Occipital lobe (tissue), 2 donors: ENCODE results near the gene FCHSD2. TPM values are rescaled to one million over a fixed set of nuclear protein-coding genes. Genes with fewer than 3 reads are reported as not detected.
"Not testable (repeated sequence)": the region's sequence is repeated elsewhere in the genome, so short reads cannot be mapped to it uniquely, and the experiment has no call there.

ENCODE experiments used
- DNase-seq: peaks from one replicate; lab custom pipeline; 2025; lab: John Stamatoyannopoulos, UW
- total RNA-seq: library from RNA; depleted of rRNA; stranded (reverse); fragments of >200 nt; gene quantifications from one replicate; pipeline ENCODE4 v1.2.3, GENCODE V29; 2014

Gene FCHSD2
- total RNA-seq, 1 donor from 2014 or later: 46.6 TPM

DNA sequence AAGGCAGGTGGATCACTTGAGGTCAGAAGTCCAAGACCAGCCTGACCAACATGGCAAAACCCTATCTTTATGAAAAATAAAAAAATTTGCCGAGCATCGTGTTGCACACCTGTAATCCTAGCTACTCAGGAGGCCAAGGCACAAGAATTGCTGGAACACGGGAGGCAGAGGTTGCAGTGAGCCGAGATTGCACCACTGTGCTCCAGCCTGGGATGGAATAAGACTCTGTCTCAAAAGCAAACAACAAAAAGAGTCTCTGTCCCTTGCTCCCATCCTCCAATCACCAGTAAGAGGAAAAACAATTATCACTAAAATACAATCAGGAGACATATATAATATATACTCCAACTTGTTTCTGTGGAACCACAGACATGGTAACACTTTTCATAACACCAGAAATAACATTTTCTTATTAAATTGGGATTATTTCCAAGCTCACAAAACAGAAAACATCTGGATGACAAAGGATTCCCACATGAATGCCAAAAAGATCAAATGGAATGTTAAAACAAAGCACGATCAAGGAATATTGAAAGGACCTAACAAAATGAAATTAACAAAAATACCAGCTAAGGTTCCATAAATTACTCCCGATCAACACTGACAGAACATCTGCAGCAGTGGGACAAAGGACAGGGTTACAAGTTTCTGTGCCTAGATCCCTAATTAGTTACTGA lies 15.2 kb downstream of the FCHSD2 start:
- DNase-seq: no peak

DNA sequence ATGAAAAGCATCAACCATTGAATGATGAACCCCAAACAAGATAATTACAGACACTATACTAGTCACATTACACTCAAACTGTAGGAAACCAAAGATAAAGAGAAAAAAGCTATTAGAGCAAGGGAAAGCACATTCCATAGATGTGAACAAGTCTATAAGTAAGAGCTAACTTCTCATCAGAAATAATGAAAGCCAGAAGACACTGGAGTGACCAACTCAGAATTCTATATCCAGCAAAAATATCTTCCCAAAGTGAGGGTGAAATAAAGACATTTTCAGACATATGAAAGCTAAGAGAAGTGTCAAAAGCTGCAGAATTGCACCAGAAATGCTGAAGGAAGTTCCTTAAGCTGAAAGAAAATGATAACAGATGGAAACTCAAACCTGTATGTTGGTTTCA lies 17.3 kb downstream of the FCHSD2 start:
- no peak for DNase-seq

DNA sequence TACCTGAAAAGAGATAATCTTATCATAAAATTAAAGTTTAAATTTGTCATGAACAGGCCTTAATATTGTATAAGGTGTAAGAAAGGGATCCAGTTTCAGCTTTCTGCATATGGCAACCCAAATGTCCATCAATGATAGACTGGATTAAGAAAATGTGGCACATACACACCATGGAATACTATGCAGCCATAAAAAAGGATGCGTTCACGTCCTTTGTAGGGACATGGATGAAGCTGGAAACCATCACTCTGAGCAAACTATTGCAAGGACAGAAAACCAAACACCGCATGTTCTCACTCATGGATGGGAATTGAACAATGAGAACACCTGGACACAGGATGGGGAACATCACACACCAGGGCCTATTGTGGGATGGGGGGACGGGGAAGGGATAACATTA lies 18.2 kb downstream of the FCHSD2 start:
- DNase-seq: not testable (repeated sequence)

DNA sequence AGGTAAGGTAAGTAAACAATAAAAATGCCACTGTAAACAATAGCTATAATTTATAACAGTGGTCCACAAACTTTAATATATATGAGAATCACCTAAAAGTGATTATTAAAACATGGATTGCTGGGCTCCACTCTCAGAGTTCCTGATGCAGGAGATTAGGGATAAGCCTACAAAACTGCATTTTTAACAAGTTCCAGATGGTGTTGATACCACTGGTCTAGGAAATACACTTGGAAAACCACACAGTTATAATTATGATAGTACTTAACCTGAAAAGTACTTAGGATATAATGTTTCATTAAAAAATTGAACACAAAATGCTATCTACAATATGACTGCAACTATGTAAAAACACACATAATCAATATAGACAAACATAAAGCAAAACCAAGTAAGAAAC lies 20.4 kb downstream of the FCHSD2 start:
- DNase-seq: no peak

DNA sequence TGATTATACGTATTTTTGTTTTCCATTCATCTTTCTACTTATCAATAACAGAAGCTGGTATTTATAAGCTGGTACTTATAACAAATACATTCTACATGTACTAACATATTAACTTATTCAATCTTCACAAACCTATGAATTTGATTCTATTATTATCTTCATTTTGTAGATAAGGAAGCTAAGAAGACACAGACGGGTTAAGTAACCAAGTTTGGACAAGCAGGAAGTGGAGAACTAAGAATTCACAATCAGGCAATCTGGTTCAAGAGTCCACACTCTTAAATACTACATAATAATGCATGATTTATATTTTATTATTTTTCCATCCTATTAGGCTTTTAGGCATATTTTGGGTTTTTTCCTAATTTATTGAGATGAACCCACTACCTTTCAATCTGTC lies 25.0 kb downstream of the FCHSD2 start:
- no peak for DNase-seq

DNA sequence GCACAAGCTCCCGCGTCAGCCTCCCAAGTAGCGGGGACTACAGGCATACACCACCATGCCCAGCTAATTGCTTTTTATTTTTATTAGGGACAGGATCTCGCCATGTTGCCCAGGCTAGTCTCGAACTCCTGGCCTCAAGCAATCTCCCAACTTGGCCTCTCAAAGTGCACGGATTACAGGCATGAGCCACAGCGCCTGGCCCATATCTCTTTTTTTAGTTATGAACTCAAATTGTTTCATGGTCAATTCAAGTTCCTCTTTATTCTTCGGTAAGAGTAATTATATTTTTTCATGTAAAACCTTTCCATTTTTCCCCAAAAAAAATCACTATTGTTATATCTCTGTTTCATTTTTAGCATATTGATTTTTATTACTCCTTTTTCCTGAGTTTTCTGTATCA lies 25.5 kb downstream of the FCHSD2 start:
- DNase-seq: no peak

DNA sequence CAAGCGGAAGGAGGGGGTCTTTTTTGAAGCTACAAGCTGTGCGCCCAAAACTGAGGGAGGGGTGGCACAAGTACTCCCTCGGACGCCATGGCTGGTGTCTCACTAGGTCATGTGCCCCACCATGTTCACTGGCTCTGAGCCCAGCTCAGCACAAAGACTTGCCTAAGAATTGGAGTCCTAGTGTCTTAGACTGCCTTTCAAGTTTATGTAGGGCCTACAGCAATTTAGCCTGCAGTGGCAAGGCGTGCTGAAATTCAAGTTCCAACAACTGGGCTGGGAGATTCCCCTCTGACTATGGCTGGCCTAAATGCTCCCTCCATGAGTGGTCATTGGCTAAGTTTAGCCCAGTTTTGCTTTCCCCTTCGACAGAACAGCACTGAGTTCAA lies 27.3 kb downstream of the FCHSD2 start:
- no peak for DNase-seq

DNA sequence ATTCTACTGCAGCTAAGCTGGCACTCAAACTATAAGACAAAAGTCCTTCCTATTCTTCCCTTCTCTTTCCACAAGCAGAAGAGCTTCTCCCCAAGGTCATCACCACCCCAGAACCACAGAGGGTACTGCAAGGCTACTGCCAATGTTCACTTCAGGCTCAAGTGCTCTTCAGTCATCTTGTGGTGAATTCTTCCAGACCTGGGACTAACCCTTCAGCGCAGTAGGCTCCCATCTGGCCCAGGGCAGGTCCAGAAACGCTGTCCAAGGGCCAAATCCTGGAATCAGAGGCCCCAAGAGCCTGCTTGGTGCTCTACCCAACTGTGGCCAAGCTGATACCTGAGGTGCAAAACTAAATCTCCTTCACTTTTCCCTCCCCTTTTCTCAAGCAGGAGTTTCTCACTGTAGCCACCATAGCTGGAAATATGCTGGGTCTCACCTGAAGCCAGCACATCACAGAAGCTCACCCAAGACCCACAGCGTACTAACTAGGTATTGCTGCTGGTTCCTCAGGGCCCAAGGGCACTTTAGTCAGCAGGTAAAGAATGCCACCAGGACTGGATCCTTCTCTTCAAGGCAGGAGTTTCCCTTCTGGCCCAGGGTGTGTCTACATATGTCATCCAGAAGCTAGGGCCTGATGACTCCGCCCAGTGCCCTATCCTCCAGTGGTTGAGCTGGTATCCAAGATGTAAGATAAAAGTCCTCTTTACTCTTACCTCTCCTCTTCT lies 27.8 kb downstream of the FCHSD2 start:
- DNase-seq: no peak

DNA sequence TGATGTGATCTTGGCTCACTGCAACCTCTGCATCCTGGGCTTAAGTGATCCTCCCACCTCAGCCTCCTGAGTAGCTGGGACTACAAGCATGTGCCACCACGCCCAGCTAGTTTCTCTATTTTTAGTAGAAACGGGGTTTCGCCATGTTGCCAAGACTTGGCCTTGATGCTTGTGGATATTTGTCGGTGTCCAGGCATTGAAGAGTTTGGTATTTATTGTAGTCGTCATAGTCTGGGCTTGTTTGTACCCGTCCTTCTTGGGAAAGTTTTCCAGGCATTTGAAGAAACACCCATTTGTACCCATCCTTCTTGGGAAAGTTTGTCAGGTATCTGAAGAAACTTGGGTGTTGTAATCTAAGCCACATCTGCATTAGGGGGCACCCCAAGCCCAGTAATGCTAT lies 28.7 kb downstream of the FCHSD2 start:
- no peak for DNase-seq

DNA sequence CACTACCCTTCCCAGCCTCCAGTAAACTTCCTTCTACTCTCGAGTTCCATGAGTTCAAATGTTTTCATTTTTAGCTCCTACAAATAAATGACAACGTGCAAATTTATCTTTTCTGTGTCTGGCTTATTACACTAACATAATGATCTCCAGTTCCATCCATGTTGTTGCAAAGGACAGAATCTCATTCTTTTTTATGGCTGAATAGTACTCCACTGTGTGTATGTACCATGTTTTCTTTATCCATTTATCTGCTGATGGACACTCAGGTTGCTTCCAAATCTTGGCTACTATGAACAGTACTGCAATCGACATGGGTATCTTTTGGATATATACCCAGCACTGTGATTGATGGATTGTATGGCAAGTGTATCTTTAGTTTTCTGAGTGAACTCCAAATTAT lies 34.5 kb downstream of the FCHSD2 start:
- no peak for DNase-seq

DNA sequence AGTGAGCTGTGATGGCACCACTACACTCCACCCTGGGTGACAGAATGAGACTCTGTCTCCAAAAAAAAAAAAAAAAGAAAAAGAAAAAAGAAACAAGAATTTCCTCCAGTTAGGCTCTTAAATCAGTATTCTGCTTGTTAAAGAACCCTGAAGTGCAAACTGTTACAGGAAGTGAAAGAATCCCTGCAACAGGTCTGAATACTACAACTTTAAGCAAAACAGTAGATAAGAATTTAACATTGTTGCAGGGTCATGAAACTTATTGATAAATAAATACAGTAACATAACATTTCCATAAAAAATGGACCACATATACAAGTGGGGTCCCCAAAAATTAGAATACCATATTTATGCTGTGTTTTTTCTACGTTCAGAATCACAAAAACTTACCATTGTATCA lies 35.8 kb downstream of the FCHSD2 start:
- DNase-seq: no peak

DNA sequence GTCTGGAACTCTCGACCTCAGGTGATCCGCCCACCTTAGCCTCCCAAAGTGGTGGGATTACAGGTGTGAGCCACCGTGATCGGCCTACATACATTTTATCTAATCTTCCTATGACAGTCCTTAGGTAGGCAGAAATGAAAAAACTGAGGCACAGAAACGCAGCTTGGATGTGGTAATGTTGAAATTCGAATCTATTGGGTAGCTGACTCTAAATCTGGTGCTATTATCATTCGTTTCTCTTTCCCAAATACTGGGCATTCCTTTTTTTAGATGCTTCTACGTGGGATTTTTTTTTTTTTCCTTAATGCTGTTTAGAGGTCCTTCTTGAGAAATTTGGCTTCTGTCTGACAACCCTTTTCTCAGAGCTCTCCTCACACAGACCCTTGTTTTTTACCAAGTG lies 41.5 kb downstream of the FCHSD2 start:
- no peak for DNase-seq

DNA sequence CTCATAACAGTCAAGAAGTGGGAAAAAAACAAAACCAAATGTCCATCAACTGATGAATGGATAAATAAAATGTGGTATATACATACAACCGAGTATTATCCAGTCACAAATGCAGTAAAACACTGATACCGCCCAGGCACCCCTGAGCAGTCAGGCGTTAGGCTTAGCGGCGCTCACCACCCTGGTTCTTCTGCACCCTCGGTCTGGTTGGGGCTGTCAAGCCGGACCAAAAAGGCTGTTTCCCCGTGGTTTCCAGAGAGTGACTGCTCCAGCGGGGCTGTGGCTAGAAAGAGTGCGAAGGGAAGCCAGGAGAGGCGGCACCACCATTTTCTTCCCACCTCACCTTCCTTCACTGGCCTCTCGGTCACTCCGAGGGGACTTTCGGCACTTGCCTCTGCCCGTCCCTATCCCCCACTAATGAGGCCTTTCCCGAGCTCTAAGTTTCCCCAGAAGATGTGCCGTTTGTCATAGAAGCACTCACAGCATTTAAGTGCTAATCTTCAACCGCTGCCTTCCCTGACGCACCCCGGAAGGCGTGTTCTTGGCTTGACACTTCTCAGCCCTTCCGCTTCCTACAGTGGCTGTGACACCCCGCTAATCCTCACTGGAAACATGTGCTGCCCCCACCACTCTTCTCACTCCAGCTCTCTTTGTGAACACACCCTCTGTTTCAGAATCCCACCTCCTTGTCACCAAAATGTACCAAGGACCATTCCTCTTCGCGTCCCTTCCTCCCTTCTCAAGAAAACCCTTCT lies 42.4 kb downstream of the FCHSD2 start:
- no peak for DNase-seq

DNA sequence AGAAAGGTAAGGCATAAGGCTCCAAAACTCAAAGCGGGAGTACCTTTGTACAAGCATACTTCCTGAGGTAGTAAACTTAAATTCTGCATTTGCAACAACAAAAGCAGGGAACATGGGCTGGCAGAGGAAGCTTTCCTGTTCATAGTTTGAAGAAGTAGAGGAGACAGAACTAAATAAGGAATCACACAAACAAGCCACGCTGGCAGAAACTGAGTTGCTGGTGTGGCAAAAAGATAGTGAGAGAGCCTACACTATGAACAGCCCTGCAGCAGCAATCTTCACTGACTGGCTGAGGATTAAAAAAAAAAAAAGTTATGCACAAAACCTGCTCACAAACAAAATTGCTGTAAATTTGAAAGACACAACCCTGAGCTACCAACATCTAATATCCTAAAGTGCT lies 46.5 kb downstream of the FCHSD2 start:
- no peak for DNase-seq

DNA sequence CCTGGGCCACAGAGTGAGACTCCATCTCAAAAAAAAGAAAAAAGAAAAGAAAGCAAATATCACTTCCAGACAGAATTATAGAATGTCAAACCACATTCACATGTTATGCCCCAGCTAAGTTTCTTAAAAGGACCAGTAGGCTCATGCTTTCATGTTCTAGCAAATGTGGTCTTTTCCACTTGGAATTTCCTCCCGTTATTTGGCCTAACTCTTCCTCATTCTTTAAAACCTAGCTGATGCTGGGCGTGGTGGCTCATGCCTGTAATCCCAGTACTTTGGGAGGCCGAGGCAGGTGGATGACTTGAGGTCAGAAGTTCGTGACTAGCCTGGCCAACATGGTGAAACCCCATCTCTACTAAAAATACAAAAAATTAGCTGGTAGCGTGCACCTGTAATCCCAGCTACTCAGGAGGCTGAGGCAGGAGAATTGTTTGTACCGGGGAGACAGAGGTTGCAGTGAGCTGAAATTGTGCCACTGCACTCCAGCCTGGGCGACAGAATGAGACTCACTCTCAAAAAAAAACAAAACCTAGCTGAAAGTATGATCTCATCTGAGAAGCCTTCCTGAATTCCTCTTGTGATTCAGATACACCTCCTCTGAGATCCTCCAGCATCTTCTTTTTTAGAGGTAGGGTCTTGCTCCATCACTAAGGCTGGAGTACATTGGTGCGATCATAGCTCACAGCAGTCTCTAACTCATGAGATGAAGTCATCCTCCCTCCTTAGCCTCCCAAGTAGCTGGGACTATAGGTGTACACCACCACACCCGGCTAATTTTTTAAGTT lies 50.4 kb downstream of the FCHSD2 start:
- DNase-seq: no peak

DNA sequence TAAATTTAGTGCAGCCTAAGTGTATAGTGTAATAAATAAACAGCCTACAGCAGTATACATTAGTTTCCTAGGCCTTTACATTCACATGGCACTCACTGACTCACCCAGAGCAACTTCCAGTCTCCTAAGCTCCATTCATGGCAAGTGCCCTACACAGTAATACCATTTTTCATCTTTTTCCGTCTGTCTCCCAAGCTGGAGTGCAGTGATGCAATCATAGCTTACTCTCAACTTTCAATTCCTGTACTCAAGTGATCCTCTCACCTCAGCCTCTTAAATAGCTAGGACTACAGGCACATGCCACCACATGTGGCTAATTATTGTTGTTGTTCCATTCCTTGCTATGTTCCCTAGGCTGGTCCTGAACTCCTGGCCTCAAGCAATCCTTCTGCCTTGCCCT lies 54.4 kb downstream of the FCHSD2 start:
- DNase-seq: no peak

DNA sequence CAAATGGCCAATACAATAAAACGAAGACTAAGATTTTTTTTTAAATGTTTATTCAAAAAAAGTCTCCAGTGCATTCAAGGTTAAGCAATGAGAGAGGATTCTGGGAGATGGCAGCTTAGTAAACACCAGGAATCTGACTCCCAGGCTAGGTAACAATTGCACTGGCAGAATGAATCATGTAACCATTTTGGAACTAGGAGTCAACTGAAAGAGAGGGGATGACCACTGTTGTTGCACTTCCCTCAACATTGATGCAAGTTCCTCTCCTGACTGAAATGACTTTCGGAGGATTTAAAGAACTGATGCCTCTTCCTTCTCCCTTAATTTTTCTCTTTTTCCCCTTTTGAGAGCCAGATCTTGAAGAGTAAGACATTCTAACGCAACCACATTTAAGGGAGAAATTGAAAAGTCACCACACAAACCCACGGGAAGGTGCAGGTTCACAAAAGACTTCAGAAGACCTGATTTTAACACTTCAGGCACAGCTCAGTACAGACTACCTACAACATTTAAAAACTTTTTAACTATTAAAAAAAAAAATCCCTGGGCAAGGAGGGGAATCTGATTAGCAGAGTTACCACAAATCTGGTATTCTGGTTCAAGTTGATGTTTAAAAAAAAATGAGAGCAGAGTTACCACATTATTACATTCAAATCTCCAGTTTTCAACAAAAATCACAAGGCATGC lies 56.8 kb downstream of the FCHSD2 start:
- no peak for DNase-seq

DNA sequence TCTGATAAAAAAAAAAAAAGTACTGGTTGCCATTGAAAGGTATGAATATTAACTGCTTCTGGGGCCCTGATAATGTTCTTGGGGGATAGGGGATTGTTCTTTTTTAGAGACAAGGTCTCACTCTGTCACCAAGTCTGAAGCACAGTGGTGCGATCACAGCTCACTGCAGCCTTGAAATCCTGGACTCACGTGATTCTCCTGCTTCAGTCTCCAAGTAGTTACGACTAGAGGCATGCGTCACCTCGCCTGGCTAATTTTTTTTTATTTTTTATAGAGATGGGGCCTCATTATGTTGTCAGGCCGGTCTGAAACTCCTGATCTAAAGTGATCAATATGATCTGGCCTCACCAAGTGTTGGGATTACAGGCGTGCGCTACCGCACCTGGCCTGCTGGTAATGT lies 63.5 kb downstream of the FCHSD2 start:
- DNase-seq: no peak

DNA sequence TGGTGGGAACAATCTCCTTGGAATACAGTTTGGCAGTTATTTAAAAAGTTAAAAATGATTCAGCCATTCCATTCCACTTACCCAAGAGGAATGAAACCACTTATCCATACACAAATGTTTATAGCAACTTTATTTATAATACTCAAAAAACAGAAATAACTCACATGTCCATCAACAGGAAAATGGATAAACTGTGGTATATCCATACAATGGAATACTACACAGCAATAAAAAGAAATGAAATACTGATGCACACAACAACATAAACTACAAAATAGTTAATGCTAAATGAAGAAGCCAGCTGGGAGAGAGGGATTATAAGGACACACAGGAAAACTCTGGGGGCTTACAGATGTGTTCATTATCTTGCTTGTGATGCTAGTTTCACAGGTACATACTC lies 64.7 kb downstream of the FCHSD2 start:
- DNase-seq: no peak

DNA sequence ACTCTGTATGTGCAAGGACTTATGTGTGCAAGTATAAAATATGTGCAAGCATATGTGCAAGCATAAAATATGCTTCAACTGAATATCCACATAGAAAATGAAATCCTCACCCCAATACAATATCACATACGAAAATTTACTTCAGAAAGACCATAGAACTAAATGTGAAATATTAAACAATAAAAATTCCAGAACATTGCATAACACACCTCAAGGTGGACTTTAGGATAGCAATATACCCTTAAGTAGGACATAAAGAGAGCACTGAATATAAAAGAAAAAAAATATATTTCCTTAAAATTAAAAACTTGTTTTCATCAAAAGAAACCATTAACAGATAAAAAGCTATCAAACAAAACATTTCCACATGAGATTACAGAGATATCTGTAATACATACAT lies 67.8 kb downstream of the FCHSD2 start:
- DNase-seq: no peak

DNA sequence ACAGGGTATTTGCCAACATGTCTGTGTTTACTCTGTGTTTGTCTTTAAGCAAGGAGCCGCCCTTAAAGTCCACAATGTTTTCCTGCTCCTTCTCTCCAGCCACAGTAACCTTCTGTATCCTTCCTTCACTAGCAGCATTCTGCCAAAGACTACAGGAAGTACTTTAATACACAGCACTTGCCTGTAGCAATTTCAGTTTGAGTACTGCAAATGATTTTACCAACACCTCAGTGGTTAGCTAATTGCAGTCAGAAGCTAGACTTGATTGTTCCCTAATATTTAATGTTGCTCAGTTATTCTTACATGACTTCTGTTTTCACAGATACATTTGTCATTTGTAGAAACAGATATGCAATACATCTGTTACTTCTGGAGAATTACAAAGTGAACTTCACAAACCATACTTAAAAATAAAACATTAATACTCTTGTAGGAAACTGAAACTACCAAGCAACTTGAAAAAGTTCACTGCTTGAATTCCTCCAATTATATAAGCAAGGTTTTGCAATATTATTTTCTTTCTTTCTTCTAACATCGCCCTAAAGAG lies 69.1 kb downstream of the FCHSD2 start:
- DNase-seq: no peak
